Measurements from ENCODE around the gene XXYLT1.

DNA sequence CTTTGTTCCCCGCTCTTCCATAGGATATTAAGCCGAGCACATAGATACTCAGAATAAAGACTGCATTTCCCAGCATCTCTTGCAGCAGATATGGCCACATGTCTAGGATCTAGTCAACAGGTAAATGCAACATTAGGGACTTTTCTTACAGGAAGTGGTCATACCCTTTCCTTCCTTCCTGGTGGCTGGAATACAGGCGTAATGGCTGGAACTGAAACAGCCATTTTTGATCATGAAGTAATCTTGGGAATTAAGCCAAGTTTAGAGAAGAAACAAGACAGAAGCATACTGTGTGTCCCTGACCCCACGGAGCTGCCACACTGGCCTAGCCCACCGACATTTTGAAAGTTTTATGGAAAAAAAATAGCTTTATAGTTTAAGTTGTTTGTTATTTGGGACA, 234.0 kb downstream of the XXYLT1 start:
- no peak for TF ChIP-seq POLR2A (IDR thresholded peaks at IDR 0.05)
- TF ChIP-seq, protein P1, sequence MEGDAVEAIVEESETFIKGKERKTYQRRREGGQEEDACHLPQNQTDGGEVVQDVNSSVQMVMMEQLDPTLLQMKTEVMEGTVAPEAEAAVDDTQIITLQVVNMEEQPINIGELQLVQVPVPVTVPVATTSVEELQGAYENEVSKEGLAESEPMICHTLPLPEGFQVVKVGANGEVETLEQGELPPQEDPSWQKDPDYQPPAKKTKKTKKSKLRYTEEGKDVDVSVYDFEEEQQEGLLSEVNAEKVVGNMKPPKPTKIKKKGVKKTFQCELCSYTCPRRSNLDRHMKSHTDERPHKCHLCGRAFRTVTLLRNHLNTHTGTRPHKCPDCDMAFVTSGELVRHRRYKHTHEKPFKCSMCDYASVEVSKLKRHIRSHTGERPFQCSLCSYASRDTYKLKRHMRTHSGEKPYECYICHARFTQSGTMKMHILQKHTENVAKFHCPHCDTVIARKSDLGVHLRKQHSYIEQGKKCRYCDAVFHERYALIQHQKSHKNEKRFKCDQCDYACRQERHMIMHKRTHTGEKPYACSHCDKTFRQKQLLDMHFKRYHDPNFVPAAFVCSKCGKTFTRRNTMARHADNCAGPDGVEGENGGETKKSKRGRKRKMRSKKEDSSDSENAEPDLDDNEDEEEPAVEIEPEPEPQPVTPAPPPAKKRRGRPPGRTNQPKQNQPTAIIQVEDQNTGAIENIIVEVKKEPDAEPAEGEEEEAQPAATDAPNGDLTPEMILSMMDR (IDR thresholded peaks at IDR 0.05): no peak

Data from right lobe of liver (tissue), 4 donors.